Osteocyte (in vitro differentiated cells): ENCODE measurements around the gene TFEB. TPM values are rescaled to one million over a fixed set of nuclear protein-coding genes. Genes with fewer than 3 reads are reported as not detected.

ENCODE experiments used
- DNase-seq: peaks from one replicate; pipeline ENCODE4 v3.0.0; 2021; ENCODE audit warnings: mixed read lengths; ENCODE audit not compliant: unreplicated experiment; ENCODE audit errors: extremely low spot score
- H3K27ac Mint-ChIP-seq: one replicate; pipeline ENCODE4 v1.8.0; 2021; ENCODE audit warnings: mild to moderate bottlenecking, mixed read lengths; ENCODE audit not compliant: unreplicated experiment
- H3K27me3 Mint-ChIP-seq: one replicate; pipeline ENCODE4 v1.8.0; 2021; ENCODE audit warnings: mixed read lengths; ENCODE audit not compliant: unreplicated experiment
- H3K36me3 Mint-ChIP-seq: one replicate; pipeline ENCODE4 v1.8.0; 2021; ENCODE audit warnings: mixed read lengths; ENCODE audit not compliant: unreplicated experiment
- H3K4me1 Mint-ChIP-seq: one replicate; pipeline ENCODE4 v1.8.0; 2021; ENCODE audit warnings: mixed read lengths; ENCODE audit not compliant: unreplicated experiment
- H3K4me3 Mint-ChIP-seq: one replicate; pipeline ENCODE4 v1.8.0; 2021; ENCODE audit warnings: mild to moderate bottlenecking, moderate library complexity, mixed read lengths; ENCODE audit not compliant: unreplicated experiment
- H3K9me3 Mint-ChIP-seq: one replicate; pipeline ENCODE4 v1.8.0; 2021; ENCODE audit warnings: mixed read lengths; ENCODE audit not compliant: unreplicated experiment
- total RNA-seq: library from RNA; stranded (reverse); gene quantifications from 2 replicates; pipeline ENCODE4 v1.2.1, GENCODE V29; 2021
- TF ChIP-seq, protein P1 (sequence below): fragments of 200-600 bp; sonication (generic); IDR thresholded peaks from 2 replicates; pipeline ENCODE4 v1.5.0; 2021; ENCODE audit warnings: antibody characterized with exemption, mild to moderate bottlenecking, moderate library complexity

TFEB gene
- total RNA-seq, 1 donor from 2014 or later, result 11.1 TPM

DNA sequence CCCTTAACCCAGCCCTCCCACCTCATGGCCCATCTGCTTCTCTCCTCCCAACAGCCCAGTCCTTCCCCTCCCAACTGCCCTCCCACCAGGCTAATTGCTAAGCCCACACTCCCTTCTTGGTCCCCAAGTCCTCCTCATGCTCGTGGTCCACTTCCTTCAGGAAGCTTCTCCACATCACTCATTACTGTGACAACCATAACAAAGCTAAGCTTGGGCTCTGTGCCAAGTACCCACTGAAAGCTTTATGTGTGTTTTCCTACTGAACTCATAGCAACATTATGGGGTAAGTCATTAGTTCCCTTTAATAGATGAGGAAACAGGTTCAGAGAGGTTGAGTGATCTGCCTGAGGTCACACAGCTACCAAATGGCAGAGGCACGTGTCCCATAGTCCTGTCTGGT is 28.1 kb upstream of the TFEB start:
- Mint-ChIP-seq H3K4me3 (no peak overlapping the region), H3K9me3 (no peaks in the 10 kb centered on the region), H3K27ac (no peak overlapping the region), H3K36me3 (no peaks in the 10 kb centered on the region), H3K27me3 (peaks cover 4% of the 10 kb centered on the region), H3K4me1 (peaks cover 10% of the 10 kb centered on the region)
- DNase-seq, result no peak
- TF ChIP-seq, protein P1, sequence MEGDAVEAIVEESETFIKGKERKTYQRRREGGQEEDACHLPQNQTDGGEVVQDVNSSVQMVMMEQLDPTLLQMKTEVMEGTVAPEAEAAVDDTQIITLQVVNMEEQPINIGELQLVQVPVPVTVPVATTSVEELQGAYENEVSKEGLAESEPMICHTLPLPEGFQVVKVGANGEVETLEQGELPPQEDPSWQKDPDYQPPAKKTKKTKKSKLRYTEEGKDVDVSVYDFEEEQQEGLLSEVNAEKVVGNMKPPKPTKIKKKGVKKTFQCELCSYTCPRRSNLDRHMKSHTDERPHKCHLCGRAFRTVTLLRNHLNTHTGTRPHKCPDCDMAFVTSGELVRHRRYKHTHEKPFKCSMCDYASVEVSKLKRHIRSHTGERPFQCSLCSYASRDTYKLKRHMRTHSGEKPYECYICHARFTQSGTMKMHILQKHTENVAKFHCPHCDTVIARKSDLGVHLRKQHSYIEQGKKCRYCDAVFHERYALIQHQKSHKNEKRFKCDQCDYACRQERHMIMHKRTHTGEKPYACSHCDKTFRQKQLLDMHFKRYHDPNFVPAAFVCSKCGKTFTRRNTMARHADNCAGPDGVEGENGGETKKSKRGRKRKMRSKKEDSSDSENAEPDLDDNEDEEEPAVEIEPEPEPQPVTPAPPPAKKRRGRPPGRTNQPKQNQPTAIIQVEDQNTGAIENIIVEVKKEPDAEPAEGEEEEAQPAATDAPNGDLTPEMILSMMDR, result no peak

DNA sequence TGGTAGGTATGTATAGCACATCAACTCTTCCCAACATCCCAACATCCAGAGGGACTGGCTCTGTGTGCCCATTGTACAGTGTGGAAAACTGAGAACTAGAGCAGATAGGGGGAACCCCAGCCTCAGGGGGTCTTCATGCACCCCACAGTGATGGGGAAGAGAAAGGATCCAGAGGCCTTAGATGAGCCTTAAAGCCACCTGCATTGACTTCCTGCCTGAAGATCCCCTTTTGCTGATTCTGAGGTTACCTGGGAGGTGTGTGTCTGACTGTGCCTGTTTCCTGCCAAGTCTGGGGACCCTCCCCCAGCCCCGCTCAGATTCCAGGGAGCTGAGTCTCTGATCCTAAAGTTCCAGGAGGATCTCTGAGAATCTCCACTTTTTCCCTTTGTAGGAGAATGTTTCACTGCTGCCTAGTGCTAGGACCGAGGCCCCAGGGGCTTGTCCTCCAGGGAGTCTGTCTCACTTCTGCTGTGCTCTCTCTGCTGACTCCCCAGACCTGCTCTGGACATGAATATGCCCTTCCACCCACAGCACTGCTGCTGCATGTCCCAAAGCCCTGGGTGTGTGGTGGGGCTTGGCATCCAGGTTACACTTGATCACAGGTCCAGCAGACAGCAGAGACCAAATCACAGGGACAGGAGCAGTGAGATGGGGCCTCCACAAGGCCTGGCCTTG is 24.6 kb upstream of the TFEB start:
- no peak overlapping the region for H3K27ac Mint-ChIP-seq
- no peaks in the 10 kb centered on the region for H3K4me1 Mint-ChIP-seq
- no peaks in the 10 kb centered on the region for H3K9me3 Mint-ChIP-seq
- TF ChIP-seq, protein P1, result no peak
- H3K27me3 Mint-ChIP-seq, result peaks cover 8% of the 10 kb centered on the region
- H3K4me3 Mint-ChIP-seq, result no peak overlapping the region
- no peak for DNase-seq
- H3K36me3 Mint-ChIP-seq, result no peaks in the 10 kb centered on the region

DNA sequence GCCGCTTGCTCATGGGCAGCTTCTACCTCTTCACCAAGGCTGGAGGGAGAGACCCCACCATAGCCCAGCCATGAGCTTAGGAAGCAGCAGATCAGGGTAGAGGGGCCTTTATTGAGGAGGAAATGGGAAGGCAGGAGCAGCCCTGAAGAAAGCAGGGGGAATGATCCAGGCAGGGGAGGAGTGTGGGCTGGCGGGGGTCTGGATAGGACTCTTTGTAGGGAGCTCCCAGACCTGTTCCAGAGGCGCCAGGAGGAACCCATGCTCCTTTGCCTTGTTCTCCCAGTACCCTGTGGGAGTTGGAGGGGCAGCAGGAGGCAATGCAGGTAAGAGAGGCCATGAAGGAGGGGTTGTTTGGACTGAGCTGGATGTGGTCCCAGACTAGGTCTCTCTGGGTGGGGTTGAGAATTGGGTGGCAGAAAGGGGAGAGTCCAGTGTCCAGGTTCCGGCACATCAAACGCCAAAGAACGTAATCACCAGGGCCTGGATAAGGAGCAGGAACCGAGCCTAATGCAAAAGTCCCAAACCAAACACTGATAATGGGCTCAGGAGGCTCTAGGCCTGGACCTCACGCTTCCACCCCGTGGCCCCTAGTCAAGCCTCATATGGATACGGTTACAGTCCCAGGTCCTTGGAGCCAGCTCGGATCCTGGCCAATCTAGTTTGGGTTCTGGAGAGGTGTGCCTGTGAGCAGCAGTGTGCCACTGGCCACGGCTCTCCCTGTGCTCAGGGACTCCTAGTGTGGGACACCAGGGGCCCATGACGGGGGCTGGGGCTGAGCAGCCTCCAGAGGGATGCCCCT is 23.9 kb upstream of the TFEB start:
- TF ChIP-seq, protein P1, result no peak
- H3K27me3 Mint-ChIP-seq, result peaks cover 12% of the 10 kb centered on the region
- DNase-seq, result no peak
- no peaks in the 10 kb centered on the region for H3K4me1 Mint-ChIP-seq
- H3K36me3 Mint-ChIP-seq, result no peaks in the 10 kb centered on the region
- no peaks in the 10 kb centered on the region for H3K9me3 Mint-ChIP-seq
- H3K27ac Mint-ChIP-seq, result no peak overlapping the region
- no peak overlapping the region for H3K4me3 Mint-ChIP-seq

DNA sequence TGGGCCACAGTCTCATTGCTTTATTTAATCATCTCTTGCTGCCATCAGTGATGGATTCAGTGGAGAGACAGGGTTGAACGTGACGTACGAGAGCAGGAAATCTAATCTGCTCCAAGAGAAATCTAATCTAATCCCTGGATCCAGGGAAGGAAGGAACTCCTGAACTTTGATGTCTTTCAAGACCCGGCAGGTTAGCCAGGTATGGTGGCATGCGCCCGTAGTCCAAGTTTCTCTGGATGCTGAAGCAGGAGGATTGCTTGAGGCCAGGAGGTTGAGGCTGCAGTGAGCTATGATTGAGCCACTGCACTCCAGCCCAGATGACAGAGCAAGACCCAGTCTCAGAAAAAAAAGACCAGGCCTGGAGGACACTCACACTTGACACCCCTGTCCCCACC is 23.2 kb upstream of the TFEB start:
- TF ChIP-seq, protein P1, result no peak
- H3K9me3 Mint-ChIP-seq, result no peaks in the 10 kb centered on the region
- no peak overlapping the region for H3K4me3 Mint-ChIP-seq
- no peaks in the 10 kb centered on the region for H3K36me3 Mint-ChIP-seq
- DNase-seq, result no peak
- H3K27me3 Mint-ChIP-seq, result peaks cover 16% of the 10 kb centered on the region
- no peak overlapping the region for H3K27ac Mint-ChIP-seq
- no peaks in the 10 kb centered on the region for H3K4me1 Mint-ChIP-seq

DNA sequence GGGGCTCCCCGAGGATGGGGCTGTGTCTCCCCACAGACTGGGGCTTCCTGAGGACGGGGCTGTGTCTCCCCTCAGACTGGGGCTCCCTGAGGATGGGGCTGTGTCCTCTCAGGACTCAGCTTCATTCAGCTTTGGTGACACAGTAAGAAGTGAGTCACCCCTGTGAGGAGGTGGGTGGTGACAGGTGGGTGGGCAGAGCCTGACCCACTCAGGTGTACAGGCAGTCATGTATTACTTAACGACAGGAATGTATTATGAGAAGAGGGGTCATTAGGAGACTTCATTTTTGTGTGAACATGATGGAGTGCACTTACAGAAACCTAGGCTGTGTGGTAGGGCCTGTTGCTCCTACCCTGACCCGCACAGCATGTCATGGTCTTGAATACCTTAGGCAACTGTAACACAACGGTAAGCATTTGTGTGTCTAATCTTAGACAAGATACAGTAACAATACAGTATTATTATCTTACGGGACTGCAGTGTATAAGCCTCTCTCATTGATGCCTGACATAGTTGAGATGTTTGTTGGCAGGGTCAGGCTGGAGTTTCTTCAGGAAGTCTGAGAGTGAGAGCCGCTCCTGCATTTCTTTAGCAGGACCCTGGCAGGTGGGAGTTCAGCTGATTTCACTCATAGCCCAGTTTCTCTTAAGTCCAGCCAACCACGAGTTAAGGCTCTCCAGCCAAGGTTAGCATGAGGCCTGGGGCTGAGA is 22.7 kb upstream of the TFEB start:
- no peak overlapping the region for H3K27ac Mint-ChIP-seq
- H3K9me3 Mint-ChIP-seq, result no peaks in the 10 kb centered on the region
- H3K36me3 Mint-ChIP-seq, result no peaks in the 10 kb centered on the region
- TF ChIP-seq, protein P1, result no peak
- H3K4me1 Mint-ChIP-seq, result no peaks in the 10 kb centered on the region
- no peak overlapping the region for H3K4me3 Mint-ChIP-seq
- peaks cover 22% of the 10 kb centered on the region for H3K27me3 Mint-ChIP-seq
- DNase-seq, result no peak
